ENCODE measurements around the gene PLPP7.

GRCh38 chr9:131349881-131350563, 60.5 kb downstream of the PLPP7 start:
- TF ChIP-seq CTCF (optimal IDR thresholded peaks at IDR 0.05 in 1 of 3, IDR thresholded peaks at IDR 0.05 in 1 of 3, conservative IDR thresholded peaks at IDR 0.05 in 1 of 3; ENCODE audit: extremely low read depth in 1 of 3, insufficient read depth in 2 of 3, low read length in 3 of 3) (peak; percentile 82 to 97 (median 95)), EZH2 (IDR thresholded peaks at IDR 0.05; ENCODE audit: low read length) (no peak)

Measured in keratinocyte (primary cell).